C1 segment of cervical spinal cord (tissue), 14 donors: ENCODE measurements around the gene APOA1.
"Not testable (repeated sequence)": the region's sequence is repeated elsewhere in the genome, so short reads cannot be mapped to it uniquely, and the experiment has no call there.

Experiments used
- DNase-seq, 14 donors: peaks; one replicate each; lab custom pipeline; 2025; lab: John Stamatoyannopoulos, UW

APOA1 gene

GRCh38 chr11:116834535-116835041, 2.8 kb downstream of the APOA1 start:
- not testable (repeated sequence) for DNase-seq

DNA sequence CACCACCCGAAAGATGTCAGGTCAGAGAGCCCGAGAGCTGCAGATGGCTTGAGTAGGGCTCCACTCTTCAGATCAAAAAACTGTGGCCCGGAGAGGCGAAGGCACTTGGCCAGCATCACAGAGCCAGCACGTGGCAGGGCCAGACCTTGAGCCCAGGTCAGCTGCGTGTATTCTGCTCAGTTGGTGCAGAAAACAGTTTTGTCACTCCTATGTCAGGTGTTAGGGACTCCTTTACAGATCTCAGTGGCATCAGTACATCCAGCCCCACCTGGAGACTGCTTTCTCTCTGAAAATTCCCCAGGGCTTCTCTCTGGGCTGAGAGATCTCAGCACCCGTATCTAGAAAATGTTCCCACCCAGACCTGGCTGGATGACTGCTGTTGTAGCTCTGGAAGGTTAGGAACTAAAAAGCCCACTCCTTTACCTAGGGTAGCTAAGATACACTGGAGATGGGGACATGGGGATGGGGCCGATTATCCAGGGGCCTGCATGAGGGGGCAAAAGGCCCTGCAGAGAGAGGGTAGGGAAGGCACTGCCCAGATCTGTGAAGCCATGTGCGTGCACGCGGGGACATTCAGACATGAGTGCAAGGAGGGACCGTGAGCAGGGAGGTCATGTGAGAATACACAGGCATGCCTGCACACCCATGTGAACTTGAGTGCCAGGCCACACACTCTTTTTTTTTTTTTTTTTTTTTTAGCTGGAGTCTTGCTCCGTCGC, 3.4 kb downstream of the APOA1 start:
- no peak for DNase-seq

DNA sequence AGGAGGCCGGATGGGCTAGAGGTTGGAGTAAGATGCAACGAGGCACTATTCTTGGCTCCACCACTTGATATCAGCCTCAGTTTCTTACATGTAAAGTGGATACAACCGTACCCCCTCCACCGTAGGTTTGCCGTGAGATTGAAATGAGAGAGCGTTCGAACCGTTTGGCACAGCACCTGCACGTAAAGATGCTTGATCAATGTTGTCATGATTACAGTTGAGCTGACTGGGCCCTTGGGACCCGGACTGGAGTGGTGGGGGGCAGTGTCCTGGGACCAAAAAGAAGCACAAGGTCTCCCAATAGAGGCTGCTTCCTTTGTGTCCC, 4.0 kb downstream of the APOA1 start:
- no peak for DNase-seq

- no peak for DNase-seq
These were observed 4.8 kb downstream of the APOA1 start for GRCh38 chr11:116832350-116833290.

DNA sequence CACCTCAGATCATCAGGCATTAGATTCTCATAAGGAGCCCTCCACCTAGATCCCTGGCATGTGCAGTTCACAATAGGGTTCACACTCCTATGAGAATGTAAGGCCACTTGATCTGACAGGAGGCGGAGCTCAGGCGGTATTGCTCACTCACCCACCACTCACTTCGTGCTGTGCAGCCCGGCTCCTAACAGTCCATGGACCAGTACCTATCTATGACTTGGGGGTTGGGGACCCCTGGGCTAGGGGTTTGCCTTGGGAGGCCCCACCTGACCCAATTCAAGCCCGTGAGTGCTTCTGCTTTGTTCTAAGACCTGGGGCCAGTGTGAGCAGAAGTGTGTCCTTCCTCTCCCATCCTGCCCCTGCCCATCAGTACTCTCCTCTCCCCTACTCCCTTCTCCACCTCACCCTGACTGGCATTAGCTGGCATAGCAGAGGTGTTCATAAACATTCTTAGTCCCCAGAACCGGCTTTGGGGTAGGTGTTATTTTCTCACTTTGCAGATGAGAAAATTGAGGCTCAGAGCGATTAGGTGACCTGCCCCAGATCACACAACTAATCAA, 5.6 kb downstream of the APOA1 start:
- DNase-seq: no peak

GRCh38 chr11:116830184-116830912, 7.1 kb downstream of the APOA1 start:
- DNase-seq: no peak

DNA sequence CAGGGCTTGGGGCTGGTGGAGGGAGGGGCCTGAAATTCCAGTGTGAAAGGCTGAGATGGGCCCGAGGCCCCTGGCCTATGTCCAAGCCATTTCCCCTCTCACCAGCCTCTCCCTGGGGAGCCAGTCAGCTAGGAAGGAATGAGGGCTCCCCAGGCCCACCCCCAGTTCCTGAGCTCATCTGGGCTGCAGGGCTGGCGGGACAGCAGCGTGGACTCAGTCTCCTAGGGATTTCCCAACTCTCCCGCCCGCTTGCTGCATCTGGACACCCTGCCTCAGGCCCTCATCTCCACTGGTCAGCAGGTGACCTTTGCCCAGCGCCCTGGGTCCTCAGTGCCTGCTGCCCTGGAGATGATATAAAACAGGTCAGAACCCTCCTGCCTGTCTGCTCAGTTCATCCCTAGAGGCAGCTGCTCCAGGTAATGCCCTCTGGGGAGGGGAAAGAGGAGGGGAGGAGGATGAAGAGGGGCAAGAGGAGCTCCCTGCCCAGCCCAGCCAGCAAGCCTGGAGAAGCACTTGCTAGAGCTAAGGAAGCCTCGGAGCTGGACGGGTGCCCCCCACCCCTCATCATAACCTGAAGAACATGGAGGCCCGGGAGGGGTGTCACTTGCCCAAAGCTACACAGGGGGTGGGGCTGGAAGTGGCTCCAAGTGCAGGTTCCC, 7.8 kb downstream of the APOA1 start, which contains the start of gene APOC3:
Gene APOC3 (plus strand): TSS at position 383 of the 659 bp plus-strand sequence. CDS start 676 bp downstream, outside the sequence.
- DNase-seq: no peak

DNA sequence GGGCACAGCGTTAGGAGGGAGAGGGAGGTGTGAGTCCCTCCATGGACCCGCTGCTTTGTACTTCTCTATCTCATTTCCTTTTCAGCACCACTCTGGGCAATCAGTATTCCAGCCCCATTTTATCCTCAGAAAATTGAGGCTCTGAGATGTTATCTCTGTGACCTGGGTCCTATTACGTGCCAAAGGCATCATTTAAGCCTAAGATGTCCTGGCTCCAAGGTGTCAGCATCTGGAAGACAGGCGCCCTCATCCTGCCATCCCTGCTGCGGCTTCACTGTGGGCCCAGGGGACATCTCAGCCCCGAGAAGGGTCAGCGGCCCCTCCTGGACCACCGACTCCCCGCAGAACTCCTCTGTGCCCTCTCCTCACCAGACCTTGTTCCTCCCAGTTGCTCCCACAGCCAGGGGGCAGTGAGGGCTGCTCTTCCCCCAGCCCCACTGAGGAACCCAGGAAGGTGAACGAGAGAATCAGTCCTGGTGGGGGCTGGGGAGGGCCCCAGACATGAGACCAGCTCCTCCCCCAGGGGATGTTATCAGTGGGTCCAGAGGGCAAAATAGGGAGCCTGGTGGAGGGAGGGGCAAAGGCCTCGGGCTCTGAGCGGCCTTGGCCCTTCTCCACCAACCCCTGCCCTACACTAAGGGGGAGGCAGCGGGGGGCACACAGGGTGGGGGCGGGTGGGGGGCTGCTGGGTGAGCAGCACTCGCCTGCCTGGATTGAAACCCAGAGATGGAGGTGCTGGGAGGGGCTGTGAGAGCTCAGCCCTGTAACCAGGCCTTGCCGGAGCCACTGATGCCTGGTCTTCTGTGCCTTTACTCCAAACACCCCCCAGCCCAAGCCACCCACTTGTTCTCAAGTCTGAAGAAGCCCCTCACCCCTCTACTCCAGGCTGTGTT, 8.5 kb downstream of the APOA1 start:
- DNase-seq: no peak

- no peak for DNase-seq
These were observed 10.0 kb downstream of the APOA1 start for GRCh38 chr11:116827461-116827860.

GRCh38 chr11:116826751-116827431, 10.5 kb downstream of the APOA1 start:
- no peak for DNase-seq

GRCh38 chr11:116825854-116826750, 11.3 kb downstream of the APOA1 start:
- DNase-seq: no peak

DNA sequence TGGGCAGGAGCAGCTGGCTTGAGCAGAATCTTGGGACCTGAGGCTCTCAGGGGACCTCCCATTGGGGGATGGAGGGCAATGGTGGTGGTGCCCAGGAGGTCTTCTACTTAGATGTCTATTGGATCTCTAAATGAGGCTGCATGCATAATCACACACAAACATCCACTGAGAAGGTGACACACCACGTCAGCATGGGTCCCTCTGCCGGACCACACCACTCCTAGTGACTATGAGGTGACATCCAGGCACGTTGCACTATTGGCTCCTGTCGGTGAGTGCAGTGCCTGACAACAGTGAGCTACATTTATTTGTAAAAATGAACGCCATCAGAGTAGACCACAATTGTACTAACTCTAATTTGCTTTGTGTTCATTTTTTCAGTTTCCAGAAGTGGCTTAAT, 12.0 kb downstream of the APOA1 start:
- no peak for DNase-seq

DNA sequence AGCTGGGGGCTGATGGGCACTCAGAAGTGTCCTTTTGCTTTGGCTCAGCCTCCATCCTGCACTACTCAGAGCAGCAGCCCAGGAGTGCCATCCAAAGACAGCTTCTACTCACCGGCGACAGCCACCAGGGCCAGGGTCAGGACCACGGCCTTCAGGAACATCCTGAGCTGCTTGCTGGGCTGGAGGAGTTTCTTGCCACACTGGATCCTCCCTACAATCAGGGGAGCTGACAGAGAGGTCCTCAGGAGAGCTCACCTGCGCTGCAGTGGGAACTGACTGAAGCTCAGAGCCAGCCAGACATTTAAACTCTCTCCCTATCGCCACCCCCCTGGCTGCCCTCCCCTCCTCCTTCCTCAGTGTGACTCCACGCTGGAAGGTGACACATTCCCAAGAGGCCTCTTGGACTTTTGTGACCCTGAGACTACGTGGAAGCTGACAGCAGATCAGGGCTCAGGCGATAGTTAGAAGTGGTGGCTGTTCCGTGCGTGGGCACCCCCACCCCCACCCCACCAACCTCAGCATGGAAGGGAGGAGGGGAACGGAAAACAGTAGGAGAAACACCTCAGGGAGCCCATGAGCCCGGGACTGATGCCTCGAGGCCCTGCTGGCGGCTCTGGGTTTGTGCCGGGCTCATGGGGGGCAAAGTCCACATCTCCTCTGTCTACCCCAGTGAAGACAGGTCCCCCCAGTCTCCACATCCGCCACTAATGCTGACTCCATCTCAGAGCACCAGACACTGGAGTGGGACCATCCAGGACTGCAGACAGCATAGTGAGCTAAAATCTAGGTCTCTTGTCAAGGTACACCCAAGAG, 14.2 kb downstream of the APOA1 start, which contains the start of gene APOA4:
Gene APOA4 (minus strand): TSS at position 274 of the 813 bp plus-strand sequence. CDS start 113 bp downstream, at position 161.
- no peak for DNase-seq

GRCh38 chr11:116822575-116822974, 14.8 kb downstream of the APOA1 start:
- no peak for DNase-seq

DNA sequence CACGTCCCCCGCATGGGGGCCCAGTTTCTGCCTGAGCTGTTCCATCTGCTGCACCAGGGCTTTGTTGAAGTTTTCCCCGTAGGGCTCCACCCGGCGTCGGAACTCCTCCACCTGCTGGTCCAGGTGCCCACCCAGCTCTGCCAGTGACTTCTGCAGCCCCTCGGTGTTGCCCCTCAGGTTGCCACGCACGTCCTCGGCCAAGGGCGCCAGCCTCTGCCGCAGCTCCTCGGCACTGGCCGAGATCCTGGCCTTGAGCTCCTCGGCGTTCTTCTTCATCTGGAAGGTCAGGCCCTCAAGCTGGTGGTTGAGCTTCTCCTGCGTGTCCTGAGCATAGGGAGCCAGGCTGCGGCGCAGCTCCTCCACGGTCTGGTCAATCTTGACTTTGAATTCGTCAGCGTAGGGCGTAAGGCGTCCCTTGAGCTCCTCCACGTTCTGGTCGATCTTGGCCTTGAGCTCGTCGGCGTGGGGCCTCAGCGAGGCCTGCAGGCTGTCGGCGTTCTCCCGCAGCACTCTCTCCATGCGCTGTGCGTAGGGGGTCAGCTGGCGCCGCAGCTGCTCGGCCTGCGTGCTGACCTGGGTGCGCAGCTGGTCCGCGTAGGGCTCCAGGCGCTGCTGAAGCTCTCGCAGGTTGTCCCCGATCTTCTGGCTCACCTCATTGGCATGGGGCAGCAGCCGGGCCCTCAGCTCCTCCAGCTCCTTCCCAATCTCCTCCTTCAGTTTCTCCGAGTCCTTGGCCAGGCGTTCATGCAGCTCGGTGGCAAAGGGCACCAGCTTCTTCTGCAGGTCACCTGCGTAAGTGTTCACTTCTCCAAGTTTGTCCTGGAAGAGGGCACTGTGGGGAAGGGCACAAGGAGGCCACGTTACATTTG, 16.1 kb downstream of the APOA1 start:
- no peak for DNase-seq

- DNase-seq: no peak
These were observed 18.4 kb downstream of the APOA1 start for GRCh38 chr11:116819049-116819448.
